Thoracic aorta (tissue), 2 donors: ENCODE measurements around the gene DDX51. TPM values are rescaled to one million over a fixed set of nuclear protein-coding genes. Genes with fewer than 3 reads are reported as not detected.

Experiments used
- ATAC-seq: fragments of 150-250 bp; one replicate; pipeline ENCODE4 v1.8.0; 2017; ENCODE audit warnings: low read depth; ENCODE audit not compliant: insufficient number of reproducible peaks, low FRiP score
- DNase-seq: peaks from one replicate; pipeline ENCODE4 v3.0.0-alpha.2; 2020; ENCODE audit warnings: low spot score
- H3K27ac ChIP-seq, 2 donors: fragments of 200-600 bp; sonication (generic); 1 replicate in 1 of 2; 2 replicates in 1 of 2; pipeline ENCODE4 v1.5.1; 2016; ENCODE audit warnings: mild to moderate bottlenecking in 2 of 2, moderate library complexity in 2 of 2
- H3K27me3 ChIP-seq: fragments of 200-600 bp; sonication (generic); replicated peaks from 2 replicates; pipeline ENCODE4 v1.6.0; 2016; ENCODE audit warnings: mild to moderate bottlenecking; ENCODE audit not compliant: insufficient read depth
- H3K36me3 ChIP-seq: fragments of 200-600 bp; sonication (generic); one replicate; pipeline ENCODE4 v1.5.1; 2016
- H3K4me1 ChIP-seq, 2 donors: fragments of 200-600 bp; sonication (generic); 1 replicate in 1 of 2; 2 replicates in 1 of 2; pipeline versions ENCODE4 v1.5.1 to v1.6.0; 2016; ENCODE audit warnings: low read depth in 2 of 2, mild to moderate bottlenecking in 1 of 2; ENCODE audit not compliant: control insufficient read depth in 1 of 2
- H3K4me3 ChIP-seq: fragments of 200-600 bp; sonication (generic); 2 replicates; pipeline ENCODE4 v1.5.1; 2016; ENCODE audit warnings: mild to moderate bottlenecking
- H3K9me3 ChIP-seq: fragments of 200-600 bp; sonication (generic); 2 replicates; pipeline ENCODE4 v1.5.1; 2016
- total RNA-seq, 2 donors: library from RNA; depleted of rRNA; stranded (reverse); fragments of >200 nt; gene quantifications; one replicate each; pipeline versions ENCODE4 v1.1.0 to v1.2.3, GENCODE V29; 2016
- TF ChIP-seq, protein P1 (sequence below): fragments of 200-600 bp; sonication (generic); IDR thresholded peaks from one replicate; pipeline ENCODE4 v1.5.1; 2019; ENCODE audit warnings: antibody characterized with exemption

The DDX51 gene
- total RNA-seq, 2 donors from 2014 or later, result 9.7 to 24.8 TPM

DNA sequence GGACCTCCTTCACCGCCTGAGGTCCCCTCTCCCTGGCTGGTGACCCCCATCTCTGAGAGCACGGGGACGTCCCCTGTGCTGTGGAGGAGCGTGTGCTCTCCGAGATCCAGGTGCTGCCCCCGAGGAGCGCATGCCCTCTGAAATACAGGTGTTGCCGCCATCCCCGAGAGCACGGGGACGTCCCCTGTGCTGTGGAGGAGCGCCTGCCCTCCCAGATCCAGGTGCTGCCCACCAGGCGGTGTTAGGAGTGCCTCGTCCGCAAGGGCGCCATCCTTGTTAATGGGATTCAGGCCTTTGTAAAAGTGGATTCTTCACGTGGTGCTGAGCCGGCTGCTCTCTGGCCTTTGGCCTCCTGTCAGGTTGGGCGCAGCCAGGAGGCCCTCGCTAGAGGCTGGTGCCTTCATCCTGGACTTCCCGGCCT, 10.2 kb upstream of the DDX51 start:
- ATAC-seq (no peak), DNase-seq (no peak)
- no peaks in the 10 kb centered on the region for H3K9me3 ChIP-seq
- no peaks in the 10 kb centered on the region for H3K36me3 ChIP-seq
- no peak overlapping the region for H3K27ac ChIP-seq
- TF ChIP-seq, protein P1, sequence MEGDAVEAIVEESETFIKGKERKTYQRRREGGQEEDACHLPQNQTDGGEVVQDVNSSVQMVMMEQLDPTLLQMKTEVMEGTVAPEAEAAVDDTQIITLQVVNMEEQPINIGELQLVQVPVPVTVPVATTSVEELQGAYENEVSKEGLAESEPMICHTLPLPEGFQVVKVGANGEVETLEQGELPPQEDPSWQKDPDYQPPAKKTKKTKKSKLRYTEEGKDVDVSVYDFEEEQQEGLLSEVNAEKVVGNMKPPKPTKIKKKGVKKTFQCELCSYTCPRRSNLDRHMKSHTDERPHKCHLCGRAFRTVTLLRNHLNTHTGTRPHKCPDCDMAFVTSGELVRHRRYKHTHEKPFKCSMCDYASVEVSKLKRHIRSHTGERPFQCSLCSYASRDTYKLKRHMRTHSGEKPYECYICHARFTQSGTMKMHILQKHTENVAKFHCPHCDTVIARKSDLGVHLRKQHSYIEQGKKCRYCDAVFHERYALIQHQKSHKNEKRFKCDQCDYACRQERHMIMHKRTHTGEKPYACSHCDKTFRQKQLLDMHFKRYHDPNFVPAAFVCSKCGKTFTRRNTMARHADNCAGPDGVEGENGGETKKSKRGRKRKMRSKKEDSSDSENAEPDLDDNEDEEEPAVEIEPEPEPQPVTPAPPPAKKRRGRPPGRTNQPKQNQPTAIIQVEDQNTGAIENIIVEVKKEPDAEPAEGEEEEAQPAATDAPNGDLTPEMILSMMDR, result no peak
- H3K27me3 ChIP-seq, result no peaks in the 10 kb centered on the region
- no peaks in the 10 kb centered on the region for H3K4me1 ChIP-seq
- peak overlapping the region; percentile 57 for H3K4me3 ChIP-seq

DNA sequence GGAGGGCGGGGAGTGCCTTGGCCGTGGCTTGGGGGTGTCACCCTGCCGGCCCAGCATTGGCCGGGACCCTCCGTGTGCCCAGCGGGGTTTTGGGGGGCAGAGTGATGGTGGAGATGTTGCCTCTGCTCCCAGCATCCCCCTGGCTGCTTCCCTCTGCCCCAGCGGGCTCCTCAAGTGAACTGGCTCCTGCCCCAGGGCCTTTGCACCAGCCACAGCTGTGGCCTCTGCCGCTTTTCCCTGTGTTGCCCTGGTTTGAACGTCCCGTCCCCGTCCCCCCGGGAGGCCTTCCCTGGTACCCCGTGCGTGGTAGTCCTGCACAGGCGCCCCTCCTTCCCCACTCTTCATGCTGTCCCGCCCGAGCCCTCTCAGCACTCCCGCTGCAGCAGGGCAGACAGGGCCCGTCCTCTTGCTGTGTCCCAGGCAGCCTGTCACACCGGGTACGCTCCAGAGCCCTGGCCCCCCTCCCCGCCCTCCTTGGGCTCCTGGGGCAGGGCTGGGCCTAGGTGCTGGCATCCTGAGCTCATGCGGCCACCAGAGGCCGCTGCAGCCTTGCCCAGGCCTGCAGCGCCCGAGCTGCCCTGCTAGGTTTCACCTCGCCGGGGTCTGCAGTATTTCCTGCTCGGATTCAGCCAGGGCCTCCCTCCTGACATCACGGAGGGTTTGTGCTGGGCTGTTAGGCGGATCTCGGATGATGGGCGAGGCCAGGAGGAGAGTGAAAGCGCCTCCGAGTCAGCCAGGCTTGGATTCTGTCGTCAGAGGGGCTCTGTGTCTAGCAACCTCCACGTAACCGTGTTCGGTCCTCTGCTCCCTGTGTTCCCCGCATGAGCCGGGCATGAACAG, 9.6 kb upstream of the DDX51 start:
- DNase-seq, result no peak
- TF ChIP-seq, protein P1, result peak; percentile 92
- peak overlapping the region; percentile 57 for H3K4me3 ChIP-seq

DNA sequence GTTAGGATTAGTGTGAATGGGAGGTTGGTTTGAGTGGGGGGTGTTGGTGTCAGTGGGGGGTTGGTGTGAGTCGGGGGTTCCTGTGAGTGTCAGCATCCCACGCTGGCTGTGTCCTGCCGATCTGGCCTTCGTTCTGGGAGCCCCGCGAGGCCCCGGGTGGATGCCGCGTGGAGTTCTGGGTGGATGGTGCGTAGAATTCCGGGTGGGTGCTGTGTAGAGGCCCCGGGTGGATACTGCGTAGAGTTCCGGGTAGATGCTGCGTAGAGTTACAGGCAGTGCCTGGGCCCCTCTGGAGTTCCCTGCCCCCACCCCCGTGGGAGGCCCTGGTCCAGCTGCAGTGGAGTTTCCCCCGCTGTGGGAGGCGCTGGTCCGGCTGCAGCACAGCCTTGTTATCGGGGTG, 8.8 kb upstream of the DDX51 start:
- DNase-seq (no peak), ATAC-seq (no peak)
- Histone ChIP-seq H3K4me1 (no peaks in the 10 kb centered on the region), H3K27me3 (no peaks in the 10 kb centered on the region), H3K9me3 (no peaks in the 10 kb centered on the region), H3K36me3 (no peaks in the 10 kb centered on the region), H3K27ac (no peak overlapping the region), H3K4me3 (no peak overlapping the region)
- TF ChIP-seq, protein P1, result no peak

More for the DNA sequence above, 9.6 kb upstream of the DDX51 start:
- peak; percentile 64 for ATAC-seq
- Histone ChIP-seq H3K4me1 (no peaks in the 10 kb centered on the region), H3K27me3 (no peaks in the 10 kb centered on the region), H3K36me3 (no peaks in the 10 kb centered on the region), H3K9me3 (no peaks in the 10 kb centered on the region), H3K27ac (no peak overlapping the region)

DNA sequence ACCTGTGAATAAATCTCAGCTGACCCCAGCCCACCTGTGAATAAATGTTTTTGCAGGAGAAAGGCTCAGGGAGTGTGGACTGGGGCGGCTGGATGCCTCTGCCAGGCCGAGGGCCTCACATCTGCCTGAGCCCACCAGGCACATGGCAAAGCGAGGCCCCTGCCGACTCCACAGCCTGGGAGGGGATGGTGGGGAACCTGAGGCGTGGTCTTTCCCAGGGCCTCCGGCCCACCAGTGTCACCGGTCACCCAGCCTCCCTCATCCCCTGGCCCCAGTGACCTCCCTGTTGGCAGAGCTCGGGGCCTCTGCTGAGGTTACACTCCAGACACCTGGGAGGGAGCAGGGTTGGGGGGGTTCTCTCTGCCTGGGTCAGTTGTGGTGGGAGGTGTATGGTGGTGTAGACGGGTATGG, 8.3 kb upstream of the DDX51 start:
- H3K4me1 ChIP-seq, result no peaks in the 10 kb centered on the region
- H3K27me3 ChIP-seq, result no peaks in the 10 kb centered on the region
- no peaks in the 10 kb centered on the region for H3K9me3 ChIP-seq
- no peak overlapping the region for H3K27ac ChIP-seq
- DNase-seq (no peak), ATAC-seq (no peak)
- H3K4me3 ChIP-seq, result no peak overlapping the region
- H3K36me3 ChIP-seq, result no peaks in the 10 kb centered on the region
- TF ChIP-seq, protein P1, result no peak

DNA sequence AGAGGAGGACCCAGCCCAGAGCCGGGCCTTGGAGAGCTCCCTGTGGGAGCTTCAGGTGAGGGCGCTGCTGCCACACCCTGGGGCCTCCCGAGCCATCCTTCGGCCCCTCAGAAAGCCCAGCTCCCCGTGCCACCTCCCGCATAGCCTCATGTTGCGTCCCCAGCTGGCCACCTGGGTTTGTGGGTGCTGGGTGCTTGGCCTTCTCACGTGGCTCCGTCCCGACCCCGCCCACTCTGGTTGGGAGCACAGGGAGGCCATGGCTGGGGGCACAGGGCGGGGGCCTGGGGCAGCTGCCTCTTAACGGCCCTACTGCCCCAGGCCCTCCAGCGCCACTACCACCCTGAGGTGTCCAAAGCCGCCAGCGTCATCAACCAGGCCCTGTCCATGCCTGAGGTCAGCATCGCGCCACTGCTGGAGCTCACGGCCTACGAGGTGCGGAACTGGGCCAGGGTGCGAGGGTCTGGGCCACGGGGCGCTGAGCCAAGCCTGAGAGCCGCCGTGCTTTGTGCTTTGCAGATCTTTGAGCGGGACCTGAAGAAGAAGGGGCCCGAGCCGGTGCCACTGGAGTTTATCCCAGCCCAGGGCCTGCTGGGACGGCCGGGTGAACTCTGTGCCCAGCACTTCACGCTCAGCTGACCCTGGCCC, 7.8 kb upstream of the DDX51 start:
- no peak for DNase-seq
- Histone ChIP-seq H3K36me3 (no peaks in the 10 kb centered on the region), H3K27ac (no peak overlapping the region), H3K27me3 (no peaks in the 10 kb centered on the region), H3K4me3 (no peak overlapping the region), H3K9me3 (no peaks in the 10 kb centered on the region), H3K4me1 (no peaks in the 10 kb centered on the region)
- TF ChIP-seq, protein P1, result no peak
- no peak for ATAC-seq
